TTC549 (cell line): ENCODE measurements around the gene RARA.

Experiments used
- FAIRE-seq: peaks from 2 replicates; lab custom pipeline; 2012; peaks lifted over from hg19 to GRCh38; lab: Jason Lieb, UNC

Gene RARA

GRCh38 chr17:40329839-40330794 is 21.1 kb downstream of the RARA start:
- no peak for FAIRE-seq

GRCh38 chr17:40330850-40331470 is 22.0 kb downstream of the RARA start:
- no peak for FAIRE-seq

- FAIRE-seq: no peak
These were observed 23.0 kb downstream of the RARA start for GRCh38 chr17:40331743-40332641.

GRCh38 chr17:40333781-40334448 is 24.9 kb downstream of the RARA start:
- FAIRE-seq: no peak

- FAIRE-seq: no peak
These were observed 26.6 kb downstream of the RARA start for GRCh38 chr17:40335620-40336019.

GRCh38 chr17:40337351-40337750 is 28.4 kb downstream of the RARA start:
- FAIRE-seq: no peak

GRCh38 chr17:40338058-40338457 is 29.1 kb downstream of the RARA start:
- no peak for FAIRE-seq

GRCh38 chr17:40338941-40339649 is 30.1 kb downstream of the RARA start:
- no peak for FAIRE-seq

- no peak for FAIRE-seq
These were observed 31.3 kb downstream of the RARA start for GRCh38 chr17:40340327-40340726.

GRCh38 chr17:40340880-40341807 is 32.2 kb downstream of the RARA start:
- FAIRE-seq: no peak

- FAIRE-seq: no peak
These were observed 33.0 kb downstream of the RARA start for GRCh38 chr17:40341808-40342503.

- FAIRE-seq: no peak
These were observed 33.7 kb downstream of the RARA start for GRCh38 chr17:40342504-40343218.

GRCh38 chr17:40343219-40344119 is 34.5 kb downstream of the RARA start:
- FAIRE-seq: no peak

- no peak for FAIRE-seq
These were observed 35.6 kb downstream of the RARA start for GRCh38 chr17:40344421-40345160.

- FAIRE-seq: no peak
These were observed 36.4 kb downstream of the RARA start for GRCh38 chr17:40345161-40345993.
